ENCODE results near the gene NAALADL2. TPM values are rescaled to one million over a fixed set of nuclear protein-coding genes. Genes with fewer than 3 reads are reported as not detected.

The NAALADL2 gene
- total RNA-seq, 1 donor from 2014 or later, result 1.6 TPM

DNA sequence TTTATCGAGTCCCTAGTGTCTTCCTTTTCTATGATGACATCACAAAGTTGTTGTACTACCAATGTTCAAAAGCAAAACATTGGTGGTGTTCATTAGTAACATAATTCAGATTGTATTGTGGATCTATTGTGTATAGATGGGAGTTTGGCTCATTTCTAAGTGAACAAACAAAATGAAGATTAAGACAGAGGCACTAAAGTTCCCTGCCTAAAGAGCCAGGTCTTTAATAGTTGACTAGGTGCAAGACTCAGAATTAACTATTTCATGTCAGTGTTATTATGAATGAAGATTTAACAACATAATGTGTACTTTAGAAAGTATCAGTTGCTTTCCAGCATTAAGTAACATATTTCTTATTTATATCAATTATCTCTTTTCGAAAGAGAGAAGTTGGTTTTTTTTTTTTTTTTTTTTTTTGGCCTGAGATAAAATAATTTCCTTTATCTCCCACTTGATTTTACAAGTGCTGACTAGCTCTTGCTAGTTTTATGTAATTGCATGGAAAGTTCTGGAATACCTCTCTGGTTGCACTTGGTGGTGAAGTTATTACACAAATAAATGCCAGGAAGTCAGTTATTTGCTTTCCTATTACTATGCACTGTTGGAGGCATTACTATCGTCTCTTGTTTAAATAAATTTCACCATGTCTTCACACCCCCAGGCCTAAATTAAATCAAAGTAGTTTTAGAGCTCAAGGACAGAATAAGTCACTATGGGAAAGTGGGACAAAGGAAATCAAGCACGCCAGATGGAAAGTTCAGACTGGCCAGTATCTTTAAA lies 48.7 kb downstream of the NAALADL2 start:
- no peak for DNase-seq
- H3K4me1 Mint-ChIP-seq (ENCODE audit: low read depth, unreplicated experiment), result no peaks in the 10 kb centered on the region
- H3K4me3 Mint-ChIP-seq (ENCODE audit: unreplicated experiment), result no peak overlapping the region
- H3K9me3 Mint-ChIP-seq (ENCODE audit: unreplicated experiment), result no peaks in the 10 kb centered on the region
- H3K36me3 Mint-ChIP-seq (ENCODE audit: unreplicated experiment), result no peaks in the 10 kb centered on the region
- TF ChIP-seq, protein P1, sequence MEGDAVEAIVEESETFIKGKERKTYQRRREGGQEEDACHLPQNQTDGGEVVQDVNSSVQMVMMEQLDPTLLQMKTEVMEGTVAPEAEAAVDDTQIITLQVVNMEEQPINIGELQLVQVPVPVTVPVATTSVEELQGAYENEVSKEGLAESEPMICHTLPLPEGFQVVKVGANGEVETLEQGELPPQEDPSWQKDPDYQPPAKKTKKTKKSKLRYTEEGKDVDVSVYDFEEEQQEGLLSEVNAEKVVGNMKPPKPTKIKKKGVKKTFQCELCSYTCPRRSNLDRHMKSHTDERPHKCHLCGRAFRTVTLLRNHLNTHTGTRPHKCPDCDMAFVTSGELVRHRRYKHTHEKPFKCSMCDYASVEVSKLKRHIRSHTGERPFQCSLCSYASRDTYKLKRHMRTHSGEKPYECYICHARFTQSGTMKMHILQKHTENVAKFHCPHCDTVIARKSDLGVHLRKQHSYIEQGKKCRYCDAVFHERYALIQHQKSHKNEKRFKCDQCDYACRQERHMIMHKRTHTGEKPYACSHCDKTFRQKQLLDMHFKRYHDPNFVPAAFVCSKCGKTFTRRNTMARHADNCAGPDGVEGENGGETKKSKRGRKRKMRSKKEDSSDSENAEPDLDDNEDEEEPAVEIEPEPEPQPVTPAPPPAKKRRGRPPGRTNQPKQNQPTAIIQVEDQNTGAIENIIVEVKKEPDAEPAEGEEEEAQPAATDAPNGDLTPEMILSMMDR (IDR thresholded peaks at IDR 0.05; ENCODE audit: partially characterized antibody, unreplicated experiment), result no peak
- no peak overlapping the region for H3K27ac Mint-ChIP-seq (ENCODE audit: unreplicated experiment)
- no peaks in the 10 kb centered on the region for H3K27me3 Mint-ChIP-seq (ENCODE audit: unreplicated experiment)

DNA sequence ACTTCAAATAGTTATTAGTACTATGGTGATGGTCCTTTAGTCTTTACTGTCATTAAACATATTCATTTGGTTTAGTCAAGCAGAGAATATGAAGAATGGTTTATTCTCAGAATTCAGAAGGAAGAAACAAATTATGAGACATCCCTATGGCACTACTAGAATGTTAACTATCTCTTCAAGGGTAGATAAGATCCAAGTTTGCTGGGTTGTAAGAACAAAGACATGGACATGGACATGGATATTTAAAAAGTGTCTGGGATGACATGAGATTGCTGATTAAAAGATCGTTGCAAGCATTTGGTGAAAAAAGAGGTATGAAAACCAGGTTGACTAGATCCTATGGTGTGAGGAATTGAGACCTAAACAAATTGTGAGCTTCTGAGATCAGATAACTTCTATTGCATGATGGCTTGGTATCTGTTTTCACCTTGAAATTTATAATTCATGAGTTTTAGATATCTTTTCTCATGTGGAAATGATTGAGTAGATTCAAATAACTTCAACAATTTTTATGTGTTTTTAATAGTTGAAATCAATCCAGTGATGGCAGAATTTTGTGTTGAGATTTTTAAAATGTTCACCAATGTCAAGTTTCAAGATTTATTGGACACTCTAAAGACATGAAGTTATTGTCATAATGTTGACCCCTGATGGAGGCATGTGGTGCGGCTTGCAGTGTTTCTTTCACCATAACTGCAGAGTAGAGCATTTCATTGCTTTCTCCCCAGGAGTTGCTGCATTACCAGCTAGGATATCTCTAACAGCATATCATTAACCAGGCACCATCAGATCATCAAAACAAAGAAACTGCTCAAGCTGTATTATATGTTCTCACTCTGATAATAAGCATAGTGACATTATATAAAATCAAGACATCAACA lies 72.6 kb downstream of the NAALADL2 start:
- H3K27me3 Mint-ChIP-seq (ENCODE audit: unreplicated experiment), result peaks cover 3% of the 10 kb centered on the region
- TF ChIP-seq, protein P1 (IDR thresholded peaks at IDR 0.05; ENCODE audit: partially characterized antibody, unreplicated experiment), result no peak
- no peak for DNase-seq
- H3K4me1 Mint-ChIP-seq (ENCODE audit: low read depth, unreplicated experiment), result no peaks in the 10 kb centered on the region
- no peaks in the 10 kb centered on the region for H3K36me3 Mint-ChIP-seq (ENCODE audit: unreplicated experiment)
- H3K9me3 Mint-ChIP-seq (ENCODE audit: unreplicated experiment), result no peaks in the 10 kb centered on the region
- H3K4me3 Mint-ChIP-seq (ENCODE audit: unreplicated experiment), result no peak overlapping the region
- no peak overlapping the region for H3K27ac Mint-ChIP-seq (ENCODE audit: unreplicated experiment)

DNA sequence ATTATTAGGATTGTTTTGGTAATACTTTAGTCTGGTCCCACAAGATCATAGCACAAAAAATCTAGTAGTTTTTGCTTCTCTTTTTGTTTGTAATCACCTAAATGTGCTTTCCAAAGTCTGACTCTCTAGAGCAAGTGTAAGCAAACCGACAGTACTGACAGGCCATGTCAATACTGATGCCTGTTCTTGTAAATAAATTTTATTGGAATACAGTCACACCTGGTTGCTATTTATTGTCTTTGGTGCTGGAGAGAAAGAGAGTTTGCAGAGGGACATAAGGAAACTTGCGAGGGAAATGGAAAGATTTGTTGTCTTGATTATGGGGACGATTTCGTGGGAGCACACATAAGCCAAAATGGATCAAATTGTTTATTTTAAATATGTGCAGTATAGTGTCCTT lies 77.5 kb downstream of the NAALADL2 start:
- no peak overlapping the region for H3K4me3 Mint-ChIP-seq (ENCODE audit: unreplicated experiment)
- DNase-seq, result no peak
- H3K9me3 Mint-ChIP-seq (ENCODE audit: unreplicated experiment), result no peaks in the 10 kb centered on the region
- H3K27ac Mint-ChIP-seq (ENCODE audit: unreplicated experiment), result no peak overlapping the region
- H3K36me3 Mint-ChIP-seq (ENCODE audit: unreplicated experiment), result peaks cover 9% of the 10 kb centered on the region
- no peaks in the 10 kb centered on the region for H3K27me3 Mint-ChIP-seq (ENCODE audit: unreplicated experiment)
- H3K4me1 Mint-ChIP-seq (ENCODE audit: low read depth, unreplicated experiment), result no peaks in the 10 kb centered on the region
- TF ChIP-seq, protein P1 (IDR thresholded peaks at IDR 0.05; ENCODE audit: partially characterized antibody, unreplicated experiment), result no peak

DNA sequence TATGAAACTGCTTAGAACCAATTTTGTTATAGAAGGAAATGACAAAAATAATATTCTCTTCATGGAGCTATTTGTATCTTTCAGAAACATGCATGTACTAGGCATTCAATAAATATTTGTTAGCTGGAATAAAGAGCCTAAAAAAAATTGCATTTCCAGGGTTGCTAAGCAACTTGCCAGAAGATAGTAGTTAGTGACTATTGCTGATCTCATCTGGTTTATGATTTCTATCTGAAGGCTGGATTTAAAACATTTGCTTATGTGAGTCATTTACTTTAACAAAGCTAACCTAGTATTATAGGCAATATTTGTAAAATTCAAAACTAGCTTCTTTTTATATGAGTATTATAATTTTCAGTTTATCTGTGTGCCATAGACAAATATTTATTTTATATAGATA lies 78.3 kb downstream of the NAALADL2 start:
- TF ChIP-seq, protein P1 (IDR thresholded peaks at IDR 0.05; ENCODE audit: partially characterized antibody, unreplicated experiment), result no peak
- Mint-ChIP-seq H3K4me1 (ENCODE audit: low read depth, unreplicated experiment) (no peaks in the 10 kb centered on the region), H3K9me3 (ENCODE audit: unreplicated experiment) (no peaks in the 10 kb centered on the region), H3K27ac (ENCODE audit: unreplicated experiment) (no peak overlapping the region), H3K27me3 (ENCODE audit: unreplicated experiment) (no peaks in the 10 kb centered on the region), H3K4me3 (ENCODE audit: unreplicated experiment) (no peak overlapping the region), H3K36me3 (ENCODE audit: unreplicated experiment) (peaks cover 9% of the 10 kb centered on the region)
- no peak for DNase-seq

DNA sequence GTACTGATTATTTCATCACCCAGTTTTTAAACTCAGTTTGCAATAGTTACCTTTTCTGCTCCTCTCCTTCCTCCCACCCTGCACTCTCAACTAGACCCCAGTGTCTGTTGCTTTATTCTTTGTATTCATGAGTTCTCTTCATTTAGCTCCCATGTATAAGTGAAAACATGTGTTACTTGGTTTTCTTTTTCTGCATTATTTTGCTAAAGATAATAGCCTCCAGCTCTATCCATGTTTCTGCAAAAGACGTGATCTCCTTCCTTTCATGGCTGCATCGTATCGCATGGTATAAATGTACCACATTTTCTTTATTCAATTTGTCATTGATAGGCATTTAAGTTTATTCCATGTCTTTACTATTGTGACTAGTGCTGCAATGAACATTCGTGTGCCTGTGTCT lies 79.0 kb downstream of the NAALADL2 start:
- Mint-ChIP-seq H3K27ac (ENCODE audit: unreplicated experiment) (no peak overlapping the region), H3K9me3 (ENCODE audit: unreplicated experiment) (no peaks in the 10 kb centered on the region), H3K27me3 (ENCODE audit: unreplicated experiment) (no peaks in the 10 kb centered on the region), H3K4me1 (ENCODE audit: low read depth, unreplicated experiment) (no peaks in the 10 kb centered on the region), H3K36me3 (ENCODE audit: unreplicated experiment) (peaks cover 9% of the 10 kb centered on the region), H3K4me3 (ENCODE audit: unreplicated experiment) (no peak overlapping the region)
- TF ChIP-seq, protein P1 (IDR thresholded peaks at IDR 0.05; ENCODE audit: partially characterized antibody, unreplicated experiment), result no peak
- no peak for DNase-seq

Measured in glutamatergic neuron (in vitro differentiated cells).